ENCODE results near the gene ABRACL. TPM values are rescaled to one million over a fixed set of nuclear protein-coding genes. Genes with fewer than 3 reads are reported as not detected.
"Not testable (repeated sequence)": the region's sequence is repeated elsewhere in the genome, so short reads cannot be mapped to it uniquely, and the experiment has no call there.

ABRACL gene
- total RNA-seq, 1 experiment from 2014 or later, result 22.2 TPM

- Histone ChIP-seq H3K27ac (ENCODE audit: low read length) (no peak overlapping the region), H3K9me3 (ENCODE audit: control insufficient read depth, insufficient read depth, low read depth, low read length) (no peaks in the 10 kb centered on the region), H3K4me1 (ENCODE audit: control insufficient read depth, insufficient read depth, low read length) (peaks cover 10% of the 10 kb centered on the region), H3K27me3 (ENCODE audit: control insufficient read depth, insufficient read depth, low read length) (no peaks in the 10 kb centered on the region), H3K36me3 (ENCODE audit: control insufficient read depth, insufficient read depth, low read length) (peaks cover 2% of the 10 kb centered on the region; the same call in 1 of the 2 replicates), H3K4me3 (ENCODE audit: low read depth in 2 of 2, low read length in 2 of 2) (no peak overlapping the region)
- no peak for ATAC-seq
- no TSS peak for BruUV-seq (replicated peaks)
- TF ChIP-seq SIN3A (IDR thresholded peaks at IDR 0.05; ENCODE audit: borderline replicate concordance, insufficient read depth, low read depth, low read length) (no peak), TCF7L2 (IDR thresholded peaks at IDR 0.05; ENCODE audit: low read depth, low read length) (no peak)
- intact Hi-C loops (cut with micrococcal nuclease; ENCODE audit: unreplicated experiment), result no loop called here
- in situ Hi-C loops (cut with HindIII; ENCODE audit: low pct_unique_long_range_greater_than_20kb, low sequenced_read_pairs), result no loop called here
- ChIA-PET POLR2A (no interaction called here), CTCF (no interaction called here)
- DNase-seq (ENCODE audit: low read depth, low spot score), result no peak
These were observed 37.3 kb upstream of the ABRACL start for GRCh38 chr6:138991206-138991605.

GRCh38 chr6:138992965-138993364, 35.6 kb upstream of the ABRACL start:
- in situ Hi-C loops (cut with HindIII; ENCODE audit: low pct_unique_long_range_greater_than_20kb, low sequenced_read_pairs), result not testable (repeated sequence)

GRCh38 chr6:138993410-138993809, 35.1 kb upstream of the ABRACL start:
- DNase-seq (ENCODE audit: low read depth, low spot score); ATAC-seq; H3K27me3 ChIP-seq (ENCODE audit: control insufficient read depth, insufficient read depth, low read length); BruUV-seq (replicated peaks); CTCF ChIA-PET; in situ Hi-C loops (cut with HindIII; ENCODE audit: low pct_unique_long_range_greater_than_20kb, low sequenced_read_pairs); H3K9me3 ChIP-seq (ENCODE audit: control insufficient read depth, insufficient read depth, low read depth, low read length); intact Hi-C loops (cut with micrococcal nuclease; ENCODE audit: unreplicated experiment); POLR2A ChIA-PET; H3K4me1 ChIP-seq (ENCODE audit: control insufficient read depth, insufficient read depth, low read length); H3K36me3 ChIP-seq (ENCODE audit: control insufficient read depth, insufficient read depth, low read length); H3K27ac ChIP-seq (ENCODE audit: low read length); H3K4me3 ChIP-seq (ENCODE audit: low read depth in 2 of 2, low read length in 2 of 2): not testable (repeated sequence)

More at GRCh38 chr6:138992965-138993364, 35.6 kb upstream of the ABRACL start:
- H3K27ac ChIP-seq (ENCODE audit: low read length); H3K9me3 ChIP-seq (ENCODE audit: control insufficient read depth, insufficient read depth, low read depth, low read length); H3K27me3 ChIP-seq (ENCODE audit: control insufficient read depth, insufficient read depth, low read length); CTCF ChIA-PET; DNase-seq (ENCODE audit: low read depth, low spot score); POLR2A ChIA-PET; BruUV-seq (replicated peaks); intact Hi-C loops (cut with micrococcal nuclease; ENCODE audit: unreplicated experiment); H3K4me1 ChIP-seq (ENCODE audit: control insufficient read depth, insufficient read depth, low read length); H3K36me3 ChIP-seq (ENCODE audit: control insufficient read depth, insufficient read depth, low read length); H3K4me3 ChIP-seq (ENCODE audit: low read depth in 2 of 2, low read length in 2 of 2); ATAC-seq: not testable (repeated sequence)

GRCh38 chr6:138996524-138996923, 32.0 kb upstream of the ABRACL start:
- H3K9me3 ChIP-seq (ENCODE audit: control insufficient read depth, insufficient read depth, low read depth, low read length), result no peaks in the 10 kb centered on the region
- H3K4me3 ChIP-seq (ENCODE audit: low read depth in 2 of 2, low read length in 2 of 2), result no peak overlapping the region
- no peak for DNase-seq (ENCODE audit: low read depth, low spot score)
- no peak for TF ChIP-seq CTCF (IDR thresholded peaks at IDR 0.05)
- BruUV-seq (replicated peaks), result no TSS peak
- in situ Hi-C loops (cut with HindIII; ENCODE audit: low pct_unique_long_range_greater_than_20kb, low sequenced_read_pairs) (no loop called here), intact Hi-C loops (cut with micrococcal nuclease; ENCODE audit: unreplicated experiment) (no loop called here)
- ATAC-seq, result no peak
- CTCF ChIA-PET, result no interaction called here
- no peaks in the 10 kb centered on the region for H3K36me3 ChIP-seq (ENCODE audit: control insufficient read depth, insufficient read depth, low read length)
- no peaks in the 10 kb centered on the region for H3K4me1 ChIP-seq (ENCODE audit: control insufficient read depth, insufficient read depth, low read length)
- no peak overlapping the region for H3K27ac ChIP-seq (ENCODE audit: low read length)
- no peaks in the 10 kb centered on the region for H3K27me3 ChIP-seq (ENCODE audit: control insufficient read depth, insufficient read depth, low read length)
- POLR2A ChIA-PET, result no interaction called here

- POLR2A ChIA-PET, result no interaction called here
These were observed 31.4 kb upstream of the ABRACL start for GRCh38 chr6:138997136-138997535.

More at GRCh38 chr6:138997136-138997535, 31.4 kb upstream of the ABRACL start:
- CTCF ChIA-PET, result no interaction called here
- Histone ChIP-seq H3K27ac (ENCODE audit: low read length) (no peak overlapping the region), H3K36me3 (ENCODE audit: control insufficient read depth, insufficient read depth, low read length) (no peaks in the 10 kb centered on the region), H3K9me3 (ENCODE audit: control insufficient read depth, insufficient read depth, low read depth, low read length) (no peaks in the 10 kb centered on the region), H3K4me1 (ENCODE audit: control insufficient read depth, insufficient read depth, low read length) (no peaks in the 10 kb centered on the region), H3K27me3 (ENCODE audit: control insufficient read depth, insufficient read depth, low read length) (peaks cover under 1% of the 10 kb centered on the region; the same call in 1 of the 2 replicates), H3K4me3 (ENCODE audit: low read depth in 2 of 2, low read length in 2 of 2) (no peak overlapping the region)
- BruUV-seq (replicated peaks), result no TSS peak
- TF ChIP-seq REST (IDR thresholded peaks at IDR 0.05; ENCODE audit: insufficient read depth in 1 of 2, low read depth in 2 of 2, low read length in 1 of 2), result no peak
- no peak for TF ChIP-seq CTCF (IDR thresholded peaks at IDR 0.05)
- TF ChIP-seq POLR2AphosphoS5 (IDR thresholded peaks at IDR 0.05; ENCODE audit: low read depth, low read length), result no peak
- TF ChIP-seq TCF7L2 (IDR thresholded peaks at IDR 0.05; ENCODE audit: low read depth, low read length), result no peak
- no peak for TF ChIP-seq SIN3A (IDR thresholded peaks at IDR 0.05; ENCODE audit: borderline replicate concordance, insufficient read depth, low read depth, low read length)
- ATAC-seq, result no peak
- in situ Hi-C loops (cut with HindIII; ENCODE audit: low pct_unique_long_range_greater_than_20kb, low sequenced_read_pairs) (no loop called here), intact Hi-C loops (cut with micrococcal nuclease; ENCODE audit: unreplicated experiment) (no loop called here)
- DNase-seq (ENCODE audit: low read depth, low spot score), result no peak

Measured in Panc1 (cell line).